HG03196 (cell line): ENCODE measurements around the gene KIF18B.

Experiments
- ATAC-seq: cut with Tn5 transposase; IDR thresholded peaks from one replicate; pipeline ENCODE4 v1.9.1; 2021; ENCODE audit not compliant: unreplicated experiment

KIF18B gene

DNA sequence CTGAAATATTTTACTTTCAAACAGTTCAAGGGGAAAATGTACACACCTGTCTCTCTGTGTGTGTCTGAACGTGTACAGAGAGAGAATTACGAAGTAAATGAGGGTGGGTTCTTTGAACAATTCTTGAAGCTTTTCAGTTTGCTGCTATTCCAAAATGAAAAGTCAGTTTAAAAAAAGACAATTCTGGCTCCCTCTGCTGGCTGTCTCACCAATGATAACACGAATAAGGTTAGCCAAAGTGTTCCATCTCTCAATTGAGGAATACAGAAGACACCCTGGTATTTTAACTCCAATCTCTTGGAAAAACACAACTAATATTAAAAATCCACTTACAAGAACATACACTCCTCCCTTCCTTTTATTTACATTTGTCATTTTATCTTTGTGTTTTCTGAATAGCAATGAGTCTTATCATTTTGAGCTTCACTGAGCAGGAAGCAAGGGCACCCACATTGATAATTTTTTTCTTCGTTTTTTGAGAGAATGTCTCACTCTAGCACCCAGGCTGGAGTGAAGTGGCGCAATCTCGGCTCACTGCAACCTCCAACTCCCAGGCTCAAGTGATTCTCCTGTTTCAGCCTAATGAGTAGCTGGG lies 68.8 kb downstream of the KIF18B start:
- no peak for ATAC-seq

DNA sequence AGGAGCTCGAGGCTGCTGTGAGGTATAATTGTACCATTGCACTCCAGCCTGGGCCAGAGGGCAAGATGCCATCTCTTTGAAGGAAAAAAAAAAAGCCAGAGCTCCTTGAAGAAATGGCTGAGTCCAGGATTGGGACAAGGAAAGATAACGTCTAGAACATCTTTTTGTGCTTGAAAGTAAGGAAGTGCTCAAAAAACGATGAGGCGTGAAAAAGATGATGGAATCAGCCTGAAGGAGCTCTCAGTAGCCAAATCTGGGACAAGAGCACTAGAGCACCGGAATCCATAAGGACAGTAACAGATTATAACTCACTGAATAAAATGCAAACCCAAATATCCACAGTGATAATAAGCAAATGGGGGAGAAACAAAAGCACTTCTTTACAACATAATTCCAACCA lies 70.5 kb downstream of the KIF18B start:
- ATAC-seq, result no peak

DNA sequence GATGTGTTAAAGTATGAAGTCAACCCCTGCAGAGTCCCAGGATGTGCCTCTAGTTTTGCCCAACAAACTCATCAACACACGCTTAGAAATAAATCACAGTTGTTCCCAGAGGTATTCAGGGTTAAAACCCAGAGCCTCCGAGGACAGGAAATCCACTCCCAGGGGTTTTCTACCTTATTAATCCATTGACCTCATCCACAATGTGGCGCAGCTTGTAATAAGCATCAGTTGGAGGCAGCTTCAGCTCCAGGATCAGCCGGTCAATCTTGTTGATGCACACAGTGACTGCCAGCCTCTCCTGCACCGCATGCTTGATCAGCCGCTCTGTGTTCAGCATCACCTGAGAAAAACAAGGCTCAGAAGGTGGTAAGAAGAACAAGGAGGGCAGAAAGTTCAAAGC lies 71.8 kb downstream of the KIF18B start:
- ATAC-seq, result no peak
